Activated CD4-positive, CD25-positive, alpha-beta regulatory T cell treated with anti-CD3 and anti-CD28 coated beads, Interleukin-2, amount 50 U/mL, for 16 hours (primary cell): ENCODE measurements around the gene NLRP2B.
"Not testable (repeated sequence)": the region's sequence is repeated elsewhere in the genome, so short reads cannot be mapped to it uniquely, and the experiment has no call there.

Experiments
- DNase-seq: peaks from one replicate; pipeline ENCODE4 v3.0.0-alpha.2; 2020; ENCODE audit warnings: low read depth, low spot score

NLRP2B gene

DNA sequence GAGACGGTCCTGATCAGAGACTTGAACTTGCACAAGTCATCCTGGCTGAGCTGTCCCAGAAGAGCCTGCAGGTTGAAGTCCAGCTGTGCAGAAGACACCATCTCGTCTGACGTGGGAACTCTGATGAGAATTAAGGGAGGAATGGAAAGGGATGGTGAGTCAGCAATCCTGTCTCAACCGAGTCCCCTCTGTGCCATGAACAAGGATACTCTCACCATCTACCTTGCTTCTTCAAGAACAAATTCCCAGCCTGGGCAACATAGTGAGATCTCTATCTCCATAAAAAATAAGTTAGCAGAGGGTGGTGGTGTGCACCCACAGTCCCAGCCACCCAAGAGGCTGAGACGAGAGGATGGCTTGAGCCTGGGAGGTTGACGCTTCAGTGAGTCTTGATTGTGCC lies at the start of gene NLRP2B:
Gene NLRP2B (minus strand): TSS at position 101 of the 400 bp plus-strand sequence.
- DNase-seq, result no peak

- not testable (repeated sequence) for DNase-seq
These were observed 45.9 kb upstream of the NLRP2B start for GRCh38 chrX:57725995-57726394.

GRCh38 chrX:57681341-57681740 lies 1.3 kb upstream of the NLRP2B start:
- DNase-seq, result no peak

DNA sequence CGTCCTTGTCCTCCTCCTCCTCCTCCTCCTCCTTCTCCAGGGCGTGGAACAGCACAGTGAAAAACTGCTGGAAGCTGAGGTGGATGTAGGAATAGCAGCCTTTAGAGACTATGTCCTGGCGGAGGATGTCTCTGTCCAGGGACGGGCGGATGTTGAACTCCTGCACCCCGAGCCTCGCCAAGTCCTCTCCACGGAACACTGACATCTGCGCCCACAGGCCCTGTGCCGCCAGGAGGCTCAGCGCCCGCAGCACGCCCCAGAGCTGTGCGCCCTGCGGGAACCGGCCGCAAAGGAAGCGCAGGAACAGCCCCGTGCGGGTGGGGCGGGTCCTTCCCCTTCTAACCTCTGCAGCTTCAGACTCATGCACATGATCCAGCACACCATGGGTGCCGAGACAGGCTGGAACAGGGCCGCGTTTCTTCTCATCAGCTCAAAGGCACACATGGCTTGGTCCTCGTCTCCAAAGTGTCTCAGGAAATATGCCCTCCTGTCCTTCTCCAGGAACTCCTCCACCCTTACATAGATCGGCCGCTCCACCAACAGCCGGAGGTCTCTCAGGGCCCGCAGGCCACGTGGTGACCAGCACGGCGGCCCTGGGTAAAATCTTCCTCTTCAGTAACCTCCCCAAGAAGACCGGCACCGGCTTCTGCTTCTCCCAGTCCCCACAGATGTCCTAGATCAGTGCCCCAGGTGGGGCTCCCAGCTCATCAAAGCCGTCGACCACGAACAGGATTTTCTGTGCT lies 1.2 kb downstream of the NLRP2B start:
- no peak for DNase-seq

GRCh38 chrX:57677132-57677858 lies 2.8 kb downstream of the NLRP2B start:
- no peak for DNase-seq

DNA sequence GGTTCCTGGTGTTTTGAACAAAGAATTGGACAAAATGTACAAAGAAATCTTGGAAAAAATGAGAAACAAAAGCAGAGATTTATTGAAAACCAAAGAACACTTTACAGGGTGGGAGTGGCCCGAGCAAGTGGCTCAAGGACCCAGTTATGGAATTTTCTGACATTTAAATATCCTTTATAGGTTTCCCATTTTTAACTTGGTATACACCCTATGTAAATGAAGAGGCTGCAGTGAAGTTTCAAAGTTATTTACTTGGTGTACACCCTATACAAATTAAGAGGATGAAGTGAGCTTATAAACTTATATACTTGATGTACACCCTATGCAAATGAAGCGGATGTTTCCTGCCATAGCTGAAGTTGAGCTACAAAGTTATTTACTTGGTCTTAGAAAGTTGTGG lies 4.7 kb downstream of the NLRP2B start:
- DNase-seq, result no peak

GRCh38 chrX:57674861-57675260 lies 5.2 kb downstream of the NLRP2B start:
- no peak for DNase-seq

DNA sequence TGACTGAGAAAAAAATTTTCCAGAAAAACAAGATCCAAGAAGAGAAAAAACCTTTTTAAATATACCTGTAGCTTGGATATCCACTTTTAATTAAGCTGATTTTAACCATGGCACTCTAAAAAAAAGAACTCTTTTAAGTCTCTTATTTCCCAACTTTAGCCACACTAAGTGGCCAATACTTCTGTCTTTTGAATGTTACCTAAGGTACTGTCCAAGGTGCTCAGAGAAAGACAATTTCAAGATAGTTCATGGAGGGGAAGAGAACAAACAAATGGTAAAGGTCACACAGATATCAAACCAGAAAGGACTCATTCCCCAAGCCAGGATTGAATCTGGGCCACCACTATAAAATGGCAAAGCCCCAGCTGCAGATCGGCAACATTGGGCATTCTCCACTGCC lies 10.1 kb downstream of the NLRP2B start:
- no peak for DNase-seq

GRCh38 chrX:57667010-57667409 lies 13.1 kb downstream of the NLRP2B start:
- no peak for DNase-seq

GRCh38 chrX:57655065-57655464 lies 25.0 kb downstream of the NLRP2B start:
- no peak for DNase-seq

GRCh38 chrX:57652705-57653104 lies 27.4 kb downstream of the NLRP2B start:
- DNase-seq, result no peak

DNA sequence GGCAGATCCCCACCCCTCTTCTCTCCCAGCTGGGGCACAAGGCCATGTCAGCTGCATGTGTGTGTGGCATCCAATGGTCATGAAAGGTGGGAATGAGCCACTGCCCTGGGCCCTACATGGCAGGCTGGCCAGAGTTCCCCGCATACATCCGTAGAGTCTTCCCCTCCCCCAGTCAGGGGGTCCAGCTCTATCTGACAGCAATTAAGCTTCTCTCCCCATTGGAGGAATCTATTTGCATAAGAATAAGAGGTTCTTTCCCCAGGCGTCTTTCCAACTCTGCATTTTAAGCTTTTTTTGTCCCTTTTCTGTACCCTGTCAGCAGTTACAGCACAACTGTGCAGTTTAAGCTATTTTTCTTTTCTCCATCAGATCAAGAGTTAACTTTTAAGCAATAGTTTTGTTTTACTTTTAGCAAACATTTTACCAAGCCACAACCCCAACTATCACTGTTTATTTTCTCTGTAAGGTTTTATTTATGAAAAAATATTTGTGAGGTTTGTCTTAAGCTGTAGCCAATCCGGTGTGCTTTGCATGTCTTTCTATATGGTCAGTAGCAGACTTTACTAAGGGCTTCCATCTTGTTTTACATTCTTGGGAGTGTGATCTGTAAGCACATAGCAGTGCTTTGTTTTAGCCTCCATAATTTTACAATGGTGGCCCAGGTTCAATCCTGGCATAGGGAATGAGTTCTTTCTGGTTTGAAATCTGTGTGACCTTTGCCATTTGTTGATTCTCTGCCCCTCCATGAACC lies 28.7 kb downstream of the NLRP2B start:
- no peak for DNase-seq

- no peak for DNase-seq
These were observed 33.0 kb downstream of the NLRP2B start for GRCh38 chrX:57647020-57647419.

DNA sequence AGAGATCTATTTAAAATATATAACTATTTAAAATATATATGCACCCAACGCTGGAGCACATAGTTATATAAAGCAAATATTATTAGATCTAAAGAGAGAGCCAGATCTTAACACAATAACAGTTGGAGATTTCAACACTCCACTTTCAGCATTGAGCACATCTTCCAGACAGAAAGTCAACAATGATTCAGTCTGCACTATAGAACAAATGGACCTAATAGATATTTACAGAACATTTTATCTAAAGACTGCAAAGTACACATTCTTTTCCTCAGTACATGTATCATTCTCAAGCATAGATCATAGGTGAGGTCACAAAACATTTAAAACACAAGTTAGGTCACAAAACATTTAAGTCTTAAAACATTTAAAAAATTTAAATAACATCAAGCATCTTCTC lies 36.4 kb downstream of the NLRP2B start:
- DNase-seq, result no peak

- no peak for DNase-seq
These were observed 38.7 kb downstream of the NLRP2B start for GRCh38 chrX:57641338-57641737.

DNA sequence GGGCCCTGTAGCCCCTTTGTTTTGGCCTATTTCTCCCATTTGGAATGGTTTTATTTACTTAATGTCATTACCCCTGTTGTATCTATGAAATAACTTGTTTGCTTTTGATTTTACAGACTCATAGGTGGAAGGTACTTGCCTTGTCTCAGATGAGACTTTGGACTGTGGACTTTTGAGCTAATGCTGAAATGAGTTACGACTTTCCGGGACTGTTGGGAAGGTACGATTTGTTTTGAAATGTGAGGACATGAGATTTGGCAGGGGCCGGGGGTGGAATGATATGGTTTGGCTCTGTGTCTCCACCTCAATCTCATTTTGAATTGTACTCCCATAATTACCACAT lies 39.4 kb downstream of the NLRP2B start:
- DNase-seq, result no peak

DNA sequence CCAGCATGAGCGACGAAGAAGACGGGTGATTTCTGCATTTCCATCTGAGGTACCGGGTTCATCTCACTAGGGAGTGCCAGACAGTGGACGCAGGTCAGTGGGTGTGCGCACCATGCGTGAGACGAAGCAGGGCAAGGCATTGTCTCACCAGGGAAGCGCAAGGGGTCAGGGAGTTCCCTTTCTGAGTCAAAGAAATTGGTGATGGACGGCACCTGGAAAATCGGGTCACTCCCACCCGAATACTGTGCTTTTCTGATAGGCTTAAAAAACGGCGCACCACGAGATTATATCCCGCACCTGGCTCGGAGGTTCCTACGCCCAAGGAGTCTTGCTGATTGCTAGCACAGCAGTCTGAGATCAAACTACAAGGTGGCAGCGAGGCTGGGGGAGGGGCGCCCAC lies 50.6 kb downstream of the NLRP2B start:
- not testable (repeated sequence) for DNase-seq
